ENCODE results near the gene ACSL1. TPM values are rescaled to one million over a fixed set of nuclear protein-coding genes. Genes with fewer than 3 reads are reported as not detected.

The ACSL1 gene
- total RNA-seq, 1 experiment from 2014 or later = 3.5 TPM

- Histone ChIP-seq H3K14ac (ENCODE audit: insufficient read depth, low read length) (no peak overlapping the region), H3K23me2 (ENCODE audit: insufficient read length, low read depth, low read length, poor library complexity, severe bottlenecking) (no peaks in the 10 kb centered on the region), H3K18ac (ENCODE audit: insufficient read length, low read depth, low read length) (no peak overlapping the region), H3K9me3 (ENCODE audit: control insufficient read depth, low read depth, low read length) (no peaks in the 10 kb centered on the region), H4K8ac (replicated peaks; ENCODE audit: insufficient read length, low read depth, low read length) (no peak overlapping the region), H4K5ac (ENCODE audit: insufficient read length, low read depth, low read length) (no peak overlapping the region), H2BK15ac (ENCODE audit: low read depth, low read length) (no peak overlapping the region), H3K4ac (ENCODE audit: low read depth, low read length) (no peak overlapping the region), H2BK120ac (ENCODE audit: low read depth, low read length, poor library complexity, severe bottlenecking) (no peak overlapping the region), H3K4me2 (ENCODE audit: insufficient read depth, insufficient read length, low read length) (no peak overlapping the region), H3K56ac (ENCODE audit: insufficient read length, low read depth, low read length) (no peak overlapping the region), H3K79me1 (ENCODE audit: insufficient read depth, low read depth, low read length, poor library complexity, severe bottlenecking) (no peaks in the 10 kb centered on the region), H2BK12ac (ENCODE audit: insufficient read length, low read depth, low read length) (no peak overlapping the region), H2AK5ac (ENCODE audit: insufficient read length, low read length) (no peak overlapping the region), H4K91ac (ENCODE audit: insufficient read length, low read depth, low read length) (no peak overlapping the region), H3K27me3 (ENCODE audit: insufficient read depth, low read length) (no peaks in the 10 kb centered on the region), H3T11ph (ENCODE audit: low read length) (no peak overlapping the region), H3K9ac (ENCODE audit: extremely low read depth, insufficient read length, low read length) (no peak overlapping the region), H3K23ac (ENCODE audit: insufficient read length, low read depth, low read length) (no peak overlapping the region), H4K20me1 (ENCODE audit: control insufficient read depth, insufficient read depth, insufficient read length) (peaks cover 2% of the 10 kb centered on the region), H2AFZ (ENCODE audit: low read length) (no peak overlapping the region), H3K4me1 (ENCODE audit: insufficient read depth, low read length) (peaks cover 3% of the 10 kb centered on the region; the same call in 1 of the 2 replicates), H3K79me2 (ENCODE audit: insufficient read depth, low read length) (no peaks in the 10 kb centered on the region), H3K27ac (ENCODE audit: insufficient read length, low read depth, low read length) (no peak overlapping the region), H2BK5ac (ENCODE audit: insufficient read length, low read length) (no peak overlapping the region), H2BK20ac (ENCODE audit: low read depth, low read length, poor library complexity, severe bottlenecking) (no peak overlapping the region)
- no peak for DNase-seq
- Mint-ChIP-seq H3K9me3 (no peaks in the 10 kb centered on the region; a peak in 1 of 5 replicates), H3K27ac (peak overlapping the region in 2 of 3 experiments; percentile 14 to 29; a peak in 3 of 7 replicates), H3K4me1 (peaks cover 40 to 43% of the 10 kb centered on the region in 2 experiments), H3K27me3 (ENCODE audit: low read depth) (peaks cover 10% of the 10 kb centered on the region), H3K36me3 (ENCODE audit: insufficient read depth in 1 of 3, low read depth in 3 of 3) (no peaks in the 10 kb centered on the region), H3K4me3 (no peak overlapping the region)
- TF ChIP-seq CTCF (conservative IDR thresholded peaks at IDR 0.05) = no peak
- no CpG with 5 or more reads among the region's 8 CpGs for WGBS (ENCODE audit: extremely low coverage, insufficient read length, low lambda C conversion rate)
Measured at GRCh38 chr4:184750926-184751584, 74.7 kb downstream of the ACSL1 start.
